Measurements from ENCODE around the gene THAP5. TPM values are rescaled to one million over a fixed set of nuclear protein-coding genes. Genes with fewer than 3 reads are reported as not detected.

The THAP5 gene
- total RNA-seq, 1 experiment from 2014 or later = 28.5 TPM

DNA sequence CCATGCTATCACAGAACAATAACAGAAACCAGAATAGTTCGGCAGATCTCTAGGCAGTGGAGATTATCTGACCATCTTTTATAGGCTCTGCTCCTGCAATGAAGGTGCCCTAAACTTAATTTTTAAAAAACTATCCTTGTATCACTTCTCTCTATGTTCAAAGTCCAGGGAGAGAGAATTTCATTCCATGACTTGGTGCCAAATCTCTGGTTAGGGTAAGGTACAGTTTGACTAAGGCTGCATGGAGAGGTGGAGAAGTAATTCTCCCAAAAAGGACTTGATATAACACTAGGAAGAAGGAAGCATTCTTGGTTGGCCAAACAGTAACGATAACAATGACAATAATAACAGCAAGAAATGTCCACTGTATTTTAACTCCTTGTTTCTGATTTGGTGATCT lies 40.1 kb upstream of the THAP5 start:
- H3K36me3 ChIP-seq (ENCODE audit: low read depth) = no peaks in the 10 kb centered on the region
- TF ChIP-seq, protein P1, sequence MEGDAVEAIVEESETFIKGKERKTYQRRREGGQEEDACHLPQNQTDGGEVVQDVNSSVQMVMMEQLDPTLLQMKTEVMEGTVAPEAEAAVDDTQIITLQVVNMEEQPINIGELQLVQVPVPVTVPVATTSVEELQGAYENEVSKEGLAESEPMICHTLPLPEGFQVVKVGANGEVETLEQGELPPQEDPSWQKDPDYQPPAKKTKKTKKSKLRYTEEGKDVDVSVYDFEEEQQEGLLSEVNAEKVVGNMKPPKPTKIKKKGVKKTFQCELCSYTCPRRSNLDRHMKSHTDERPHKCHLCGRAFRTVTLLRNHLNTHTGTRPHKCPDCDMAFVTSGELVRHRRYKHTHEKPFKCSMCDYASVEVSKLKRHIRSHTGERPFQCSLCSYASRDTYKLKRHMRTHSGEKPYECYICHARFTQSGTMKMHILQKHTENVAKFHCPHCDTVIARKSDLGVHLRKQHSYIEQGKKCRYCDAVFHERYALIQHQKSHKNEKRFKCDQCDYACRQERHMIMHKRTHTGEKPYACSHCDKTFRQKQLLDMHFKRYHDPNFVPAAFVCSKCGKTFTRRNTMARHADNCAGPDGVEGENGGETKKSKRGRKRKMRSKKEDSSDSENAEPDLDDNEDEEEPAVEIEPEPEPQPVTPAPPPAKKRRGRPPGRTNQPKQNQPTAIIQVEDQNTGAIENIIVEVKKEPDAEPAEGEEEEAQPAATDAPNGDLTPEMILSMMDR (conservative IDR thresholded peaks at IDR 0.05) = no peak
- TF ChIP-seq EZH2 (IDR thresholded peaks at IDR 0.05; ENCODE audit: low read depth) = no peak
- H3K4me1 ChIP-seq (replicated peaks; ENCODE audit: insufficient read depth) = 0 out of 2 replicates have a peak, but pooled peaks cover 10% of the 10 kb centered on the region
- POLR2A ChIA-PET (ENCODE audit: unreplicated experiment) = no interaction called here
- H3K27ac ChIP-seq = no peak overlapping the region
- no peaks in the 10 kb centered on the region for H3K9me3 ChIP-seq (ENCODE audit: insufficient read depth, low read depth)
- H4K20me1 ChIP-seq (ENCODE audit: insufficient read depth) = no peaks in the 10 kb centered on the region
- H3K79me2 ChIP-seq (ENCODE audit: low read depth) = no peaks in the 10 kb centered on the region
- H3K9me2 ChIP-seq (ENCODE audit: insufficient read depth) = 0 out of 2 replicates have a peak, but pooled peaks cover 2% of the 10 kb centered on the region
- no peak overlapping the region for H3K4me2 ChIP-seq
- BruUV-seq (replicated peaks) = no TSS peak
- H2AFZ ChIP-seq = no peak overlapping the region
- no peak overlapping the region for H3K4me3 ChIP-seq
- intact Hi-C loops (cut with micrococcal nuclease; ENCODE audit: unreplicated experiment) = loop anchor here (5.0 kb wide), 1 partner anchor 37 kb away; no protein-coding TSS in a partner anchor
- H3K27me3 ChIP-seq (ENCODE audit: insufficient read depth, low read depth) = no peaks in the 10 kb centered on the region
- CTCF ChIA-PET = no interaction called here
- no peak for DNase-seq
- H3F3A ChIP-seq (ENCODE audit: insufficient read depth, low read depth) = no peaks in the 10 kb centered on the region

DNA sequence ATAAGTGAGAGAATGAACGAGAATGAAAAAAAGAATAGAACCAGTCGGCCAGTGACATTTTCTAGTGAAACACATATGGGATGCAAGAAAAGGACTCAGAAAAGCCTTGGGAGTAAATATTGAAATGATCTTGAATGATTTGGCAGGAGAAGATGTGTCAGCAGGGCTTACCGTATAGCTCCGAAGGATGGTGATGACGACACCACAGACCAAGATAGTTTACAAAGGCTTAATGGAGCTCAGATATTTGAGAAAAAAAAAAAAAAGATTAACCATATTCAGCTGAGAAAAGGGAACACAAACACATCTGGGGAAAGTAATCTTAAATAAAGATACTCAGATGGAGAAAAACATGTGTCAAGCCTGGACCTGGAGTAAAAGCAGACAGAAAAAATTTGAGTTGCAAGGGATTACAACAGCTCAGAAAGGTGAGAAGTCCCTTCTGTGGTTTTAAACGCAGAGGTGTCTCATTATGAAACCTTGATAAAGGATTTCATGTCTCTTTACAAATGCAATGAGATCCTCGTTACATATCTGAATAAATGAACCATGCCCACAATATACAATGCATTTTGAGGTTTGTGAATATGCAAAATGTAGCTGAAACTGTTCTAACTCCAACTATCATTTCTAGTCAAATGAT lies 36.2 kb upstream of the THAP5 start:
- Histone ChIP-seq H3K9me3 (ENCODE audit: insufficient read depth, low read depth) (no peaks in the 10 kb centered on the region), H2AFZ (no peak overlapping the region), H3K9me2 (ENCODE audit: insufficient read depth) (0 out of 2 replicates have a peak, but pooled peaks cover 2% of the 10 kb centered on the region), H3K4me1 (replicated peaks; ENCODE audit: insufficient read depth) (peaks cover 10% of the 10 kb centered on the region; the same call in 1 of the 2 replicates), H3K27me3 (ENCODE audit: insufficient read depth, low read depth) (no peaks in the 10 kb centered on the region), H3K4me2 (no peak overlapping the region), H3K27ac (no peak overlapping the region), H3F3A (ENCODE audit: insufficient read depth, low read depth) (no peaks in the 10 kb centered on the region), H3K36me3 (ENCODE audit: low read depth) (no peaks in the 10 kb centered on the region), H3K4me3 (no peak overlapping the region), H4K20me1 (ENCODE audit: insufficient read depth) (no peaks in the 10 kb centered on the region), H3K79me2 (ENCODE audit: low read depth) (no peaks in the 10 kb centered on the region)
- BruUV-seq (replicated peaks) = no TSS peak
- TF ChIP-seq, protein P1 (conservative IDR thresholded peaks at IDR 0.05) = no peak
- TF ChIP-seq EZH2 (IDR thresholded peaks at IDR 0.05; ENCODE audit: low read depth) = no peak
- CTCF ChIA-PET = no interaction called here
- no peak for DNase-seq
- POLR2A ChIA-PET (ENCODE audit: unreplicated experiment) = no interaction called here
- intact Hi-C loops (cut with micrococcal nuclease; ENCODE audit: unreplicated experiment) = no loop called here

DNA sequence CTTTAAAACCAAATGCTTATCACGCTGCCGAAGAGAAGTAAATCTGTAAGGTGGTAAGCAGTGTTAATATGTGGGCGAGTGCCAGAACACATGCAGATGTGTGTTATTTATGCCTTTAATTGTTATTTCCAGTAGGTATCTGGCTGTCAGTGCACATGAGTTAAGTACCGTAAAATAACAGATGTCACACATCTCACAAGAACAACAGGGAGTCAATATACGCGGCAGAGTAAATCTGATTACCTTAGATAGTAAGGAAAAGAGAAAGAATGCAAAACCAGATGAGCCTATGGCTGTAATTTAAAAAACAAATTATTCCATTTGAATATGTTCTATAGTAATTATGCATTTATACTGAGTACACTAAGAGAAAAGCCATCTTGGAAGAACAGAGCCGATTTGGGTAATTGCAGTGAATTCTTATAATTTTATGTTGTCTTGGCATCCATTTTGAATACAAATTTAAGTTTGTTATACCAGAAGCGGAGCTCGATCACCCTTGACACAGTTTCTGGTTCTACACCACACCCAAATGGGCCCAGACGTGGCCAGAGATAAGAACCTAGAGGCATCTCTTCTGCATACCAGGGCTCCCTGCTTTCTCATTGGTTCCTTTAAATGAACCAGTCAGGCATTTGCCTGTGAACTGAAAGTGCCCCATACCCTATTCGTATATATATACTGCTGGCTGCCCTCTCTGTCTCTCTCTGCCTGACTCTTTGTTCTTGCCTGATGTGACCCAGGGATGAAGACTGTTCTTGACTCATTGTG lies 35.0 kb upstream of the THAP5 start:
- CTCF ChIA-PET = no interaction called here
- Histone ChIP-seq H3K79me2 (ENCODE audit: low read depth) (no peaks in the 10 kb centered on the region), H4K20me1 (ENCODE audit: insufficient read depth) (no peaks in the 10 kb centered on the region), H3K36me3 (ENCODE audit: low read depth) (no peaks in the 10 kb centered on the region), H3K4me3 (no peak overlapping the region), H3K27me3 (ENCODE audit: insufficient read depth, low read depth) (no peaks in the 10 kb centered on the region), H3K9me2 (ENCODE audit: insufficient read depth) (0 out of 2 replicates have a peak, but pooled peaks cover 2% of the 10 kb centered on the region), H2AFZ (no peak overlapping the region), H3K4me2 (no peak overlapping the region), H3K4me1 (replicated peaks; ENCODE audit: insufficient read depth) (peaks cover 9% of the 10 kb centered on the region; the same call in 1 of the 2 replicates), H3F3A (ENCODE audit: insufficient read depth, low read depth) (no peaks in the 10 kb centered on the region), H3K9me3 (ENCODE audit: insufficient read depth, low read depth) (no peaks in the 10 kb centered on the region), H3K27ac (no peak overlapping the region)
- TF ChIP-seq, protein P1 (conservative IDR thresholded peaks at IDR 0.05) = no peak
- no peak for TF ChIP-seq EZH2 (IDR thresholded peaks at IDR 0.05; ENCODE audit: low read depth)
- no peak for DNase-seq
- BruUV-seq (replicated peaks) = no TSS peak
- POLR2A ChIA-PET (ENCODE audit: unreplicated experiment) = interaction anchor here (0.6 kb wide), 1 partner anchor 220 kb away, joined by 5 read pairs; no protein-coding TSS in a partner anchor
- intact Hi-C loops (cut with micrococcal nuclease; ENCODE audit: unreplicated experiment) = no loop called here
